Activated CD8-positive, alpha-beta memory T cell treated with anti-CD3 and anti-CD28 coated beads for 36 hours (primary cell): Measurements from ENCODE around the gene NEK1. TPM values are rescaled to one million over a fixed set of nuclear protein-coding genes. Genes with fewer than 3 reads are reported as not detected.

Experiments used
- CTCF ChIA-PET: fragments of 350-600 bp; sonication (Branson Sonifier 250); formaldehyde crosslinking; loops from one replicate; lab custom pipeline; 2021; ENCODE audit warnings: antibody characterized with exemption; lab: Charles Lee
- POLR2A ChIA-PET: fragments of 350-600 bp; sonication (Branson Sonifier 250); formaldehyde crosslinking; loops from one replicate; lab custom pipeline; 2021; ENCODE audit warnings: antibody characterized with exemption; lab: Charles Lee
- total RNA-seq, 2 experiments: library from RNA; stranded (reverse); gene quantifications; one replicate each; pipeline ENCODE4 v1.2.3, GENCODE V29; 2021

NEK1 gene, protein sequence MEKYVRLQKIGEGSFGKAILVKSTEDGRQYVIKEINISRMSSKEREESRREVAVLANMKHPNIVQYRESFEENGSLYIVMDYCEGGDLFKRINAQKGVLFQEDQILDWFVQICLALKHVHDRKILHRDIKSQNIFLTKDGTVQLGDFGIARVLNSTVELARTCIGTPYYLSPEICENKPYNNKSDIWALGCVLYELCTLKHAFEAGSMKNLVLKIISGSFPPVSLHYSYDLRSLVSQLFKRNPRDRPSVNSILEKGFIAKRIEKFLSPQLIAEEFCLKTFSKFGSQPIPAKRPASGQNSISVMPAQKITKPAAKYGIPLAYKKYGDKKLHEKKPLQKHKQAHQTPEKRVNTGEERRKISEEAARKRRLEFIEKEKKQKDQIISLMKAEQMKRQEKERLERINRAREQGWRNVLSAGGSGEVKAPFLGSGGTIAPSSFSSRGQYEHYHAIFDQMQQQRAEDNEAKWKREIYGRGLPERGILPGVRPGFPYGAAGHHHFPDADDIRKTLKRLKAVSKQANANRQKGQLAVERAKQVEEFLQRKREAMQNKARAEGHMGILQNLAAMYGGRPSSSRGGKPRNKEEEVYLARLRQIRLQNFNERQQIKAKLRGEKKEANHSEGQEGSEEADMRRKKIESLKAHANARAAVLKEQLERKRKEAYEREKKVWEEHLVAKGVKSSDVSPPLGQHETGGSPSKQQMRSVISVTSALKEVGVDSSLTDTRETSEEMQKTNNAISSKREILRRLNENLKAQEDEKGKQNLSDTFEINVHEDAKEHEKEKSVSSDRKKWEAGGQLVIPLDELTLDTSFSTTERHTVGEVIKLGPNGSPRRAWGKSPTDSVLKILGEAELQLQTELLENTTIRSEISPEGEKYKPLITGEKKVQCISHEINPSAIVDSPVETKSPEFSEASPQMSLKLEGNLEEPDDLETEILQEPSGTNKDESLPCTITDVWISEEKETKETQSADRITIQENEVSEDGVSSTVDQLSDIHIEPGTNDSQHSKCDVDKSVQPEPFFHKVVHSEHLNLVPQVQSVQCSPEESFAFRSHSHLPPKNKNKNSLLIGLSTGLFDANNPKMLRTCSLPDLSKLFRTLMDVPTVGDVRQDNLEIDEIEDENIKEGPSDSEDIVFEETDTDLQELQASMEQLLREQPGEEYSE (N-terminal part only)
- total RNA-seq = 10 to 100 TPM; 10.9 to 11.4 TPM

DNA sequence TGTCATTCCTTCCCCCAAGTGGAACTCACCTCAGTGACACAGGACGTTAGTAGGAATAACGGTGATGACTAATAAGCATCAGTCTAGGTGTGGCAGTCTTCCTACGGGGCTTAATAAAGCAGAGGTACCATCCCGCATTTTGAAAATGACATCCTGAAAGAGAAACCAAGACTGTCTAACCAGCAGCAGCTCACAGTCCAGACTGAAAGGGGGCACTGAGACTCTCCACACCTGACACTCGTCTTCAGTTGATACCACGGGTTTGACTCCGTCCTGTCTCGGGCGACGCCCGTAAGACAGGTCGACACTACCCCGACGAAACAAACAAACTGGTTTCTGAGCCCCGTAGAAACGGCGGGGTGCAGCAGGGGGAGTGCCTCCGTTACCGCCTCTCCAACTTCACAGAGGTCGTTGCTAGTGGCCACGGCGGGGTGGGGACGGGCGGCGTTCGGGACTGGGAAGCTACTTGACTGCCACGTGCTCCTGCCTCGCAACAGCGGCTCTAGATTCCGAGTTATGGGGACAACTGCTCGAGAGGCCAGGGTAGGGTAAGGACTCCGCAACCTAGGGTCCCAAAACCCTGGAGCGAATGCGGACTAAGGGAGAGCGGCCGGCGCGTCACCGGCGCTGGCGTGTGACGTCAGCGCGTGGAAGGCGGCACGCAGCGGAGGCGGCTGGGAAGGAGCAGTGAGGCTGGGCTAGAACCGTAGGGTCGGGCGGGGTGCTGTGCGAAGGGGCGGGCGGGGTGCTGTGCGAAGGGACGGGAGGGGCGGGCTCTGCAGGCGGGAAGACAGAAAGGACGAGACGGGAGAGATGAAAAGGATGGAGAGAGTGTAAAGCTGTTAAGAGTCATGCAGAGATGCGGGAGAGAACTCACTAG, at the start of gene NEK1:
Gene NEK1, minus strand, starts transcription at position 593 of the 880 bp plus-strand sequence. CDS start 9,953 bp downstream, outside the sequence.
- CTCF ChIA-PET = interaction anchor here (1.0 to 1.5 kb wide), 3 partner anchors 11 to 198 kb away, joined by 3 to 6 read pairs (median 4); partner anchors contain the start of gene HPF1
- POLR2A ChIA-PET = interaction anchor here (0.7 to 2.3 kb wide), 2 partner anchors 9 to 10 kb away, joined by 3 to 8 read pairs; no protein-coding TSS in a partner anchor

DNA sequence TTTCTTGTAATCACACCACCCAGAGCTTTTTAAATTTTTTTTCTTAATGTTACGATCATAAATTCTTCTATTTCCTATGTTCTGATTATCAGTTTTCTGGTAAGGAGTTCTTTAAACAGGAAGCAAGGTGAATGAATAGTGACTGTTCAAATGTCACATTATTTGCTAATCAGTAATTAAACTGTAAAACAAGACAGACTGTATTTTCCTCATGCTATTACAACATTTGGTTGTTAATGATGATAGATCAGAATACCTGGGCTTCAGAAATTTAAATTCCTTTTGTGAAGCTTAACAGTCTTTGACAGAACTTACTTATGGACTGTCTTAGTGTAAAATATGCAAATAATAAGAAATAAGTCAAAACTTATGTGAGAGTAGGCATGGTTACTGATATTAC, 49.4 kb upstream of the NEK1 start:
- CTCF ChIA-PET = no interaction called here
- POLR2A ChIA-PET = no interaction called here

DNA sequence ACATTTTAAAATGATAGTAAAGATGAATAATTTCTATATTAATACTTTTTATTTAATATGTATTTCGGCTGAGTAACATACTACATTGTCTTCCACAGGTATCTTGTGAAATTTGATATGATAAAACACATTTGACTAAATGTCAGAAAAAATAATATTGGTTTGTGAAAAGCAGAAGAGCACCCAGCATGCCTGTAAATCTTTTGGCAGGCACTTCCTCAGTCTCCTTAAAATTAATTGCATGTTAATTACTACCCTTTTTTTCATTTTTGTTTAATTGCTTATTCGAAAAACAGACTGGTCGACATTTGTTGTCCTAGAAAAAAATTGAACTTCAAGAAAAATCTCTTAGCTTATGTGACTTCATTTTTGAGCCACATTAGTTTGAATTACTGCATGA, 48.5 kb upstream of the NEK1 start:
- ChIA-PET POLR2A (interaction anchor here (0.6 kb wide), 1 partner anchor 114 kb away, joined by 3 read pairs; no protein-coding TSS in a partner anchor), CTCF (interaction anchor here (1.0 kb wide), 1 partner anchor 48 kb away, joined by 3 read pairs; no protein-coding TSS in a partner anchor)

DNA sequence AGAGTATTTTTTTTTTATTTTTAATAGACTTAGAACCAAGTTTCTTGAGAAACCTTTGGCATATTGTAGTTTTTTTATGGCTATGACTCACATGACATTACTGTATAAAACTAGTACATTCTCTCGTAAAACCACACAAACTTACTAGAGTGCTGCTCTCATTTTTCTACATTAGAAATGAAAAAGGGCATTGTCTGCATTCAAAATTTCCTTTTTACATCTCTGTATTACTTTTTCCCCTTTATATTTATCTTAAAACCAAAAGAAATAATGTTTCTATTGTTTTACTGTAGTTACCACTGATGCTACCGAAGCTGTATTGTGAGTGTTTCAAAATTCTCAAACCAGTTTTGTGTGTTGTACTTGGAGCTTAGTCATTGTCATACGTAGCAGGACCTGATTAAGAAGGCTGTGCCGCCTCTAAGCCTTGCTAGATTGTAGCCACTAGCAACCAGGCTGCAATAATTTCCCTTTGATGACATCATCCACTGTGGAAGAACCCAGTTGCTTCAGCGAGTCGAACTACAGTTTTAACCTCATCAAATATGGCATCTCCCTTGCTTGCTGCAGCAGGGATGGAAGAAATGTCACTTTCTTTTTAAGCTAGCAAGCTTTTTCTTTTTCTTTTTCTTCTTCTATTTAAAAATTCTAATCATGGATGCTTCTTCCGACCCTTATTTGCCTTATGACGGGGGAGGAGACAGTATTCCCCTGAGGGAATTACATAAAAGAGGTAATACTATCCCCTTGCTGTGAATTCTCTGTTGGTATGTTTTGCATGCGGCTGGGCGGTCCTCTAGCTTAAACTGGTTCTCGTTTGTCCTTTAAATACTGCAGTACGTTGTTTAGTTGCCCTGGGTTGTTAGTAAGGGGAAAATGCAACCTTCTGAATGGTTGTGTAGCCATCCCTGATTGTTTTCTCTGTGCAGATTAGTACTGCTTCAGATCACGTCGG, 47.6 kb upstream of the NEK1 start:
- CTCF ChIA-PET = interaction anchor here (1.0 kb wide), 1 partner anchor 47 kb away, joined by 3 read pairs; no protein-coding TSS in a partner anchor
- POLR2A ChIA-PET = interaction anchor here (1.2 kb wide), 2 partner anchors 39 to 40 kb away, joined by 3 to 4 read pairs; no protein-coding TSS in a partner anchor

DNA sequence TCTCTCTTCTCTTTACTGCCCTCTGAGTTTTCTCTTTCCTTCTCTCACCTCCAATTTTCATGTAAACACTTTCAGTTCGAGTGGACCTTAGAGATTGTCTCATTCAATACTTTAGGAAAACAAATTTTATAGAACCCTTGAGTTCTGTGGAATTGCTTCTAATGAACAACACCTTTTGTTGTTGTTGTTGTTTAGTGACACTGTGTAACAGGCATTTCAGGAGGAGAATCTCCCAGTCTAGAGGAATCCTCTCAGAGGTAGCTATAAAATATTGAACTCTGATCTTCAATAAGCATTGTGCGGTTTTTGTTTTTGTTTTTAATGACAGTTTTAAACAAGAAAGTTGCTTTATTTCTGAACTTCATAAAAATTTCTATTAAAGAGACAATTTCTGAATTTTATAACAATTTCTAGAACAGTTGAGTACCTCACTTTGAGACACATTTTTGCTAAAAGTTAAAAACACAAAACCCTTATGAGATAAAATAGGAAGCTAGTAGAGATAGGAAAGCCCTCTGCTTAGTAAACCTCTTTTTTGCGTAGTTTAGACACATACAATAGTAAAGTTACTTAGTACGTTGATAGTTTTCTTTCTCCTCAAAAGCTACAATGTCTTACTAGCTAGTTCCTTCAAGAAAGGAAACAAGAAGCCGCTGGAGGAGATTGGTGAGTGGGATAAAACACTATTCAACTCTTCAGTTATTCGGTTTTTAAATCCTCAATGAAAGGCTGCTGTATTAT, 46.8 kb upstream of the NEK1 start:
- ChIA-PET POLR2A (interaction anchor here (1.2 kb wide), 2 partner anchors 38 to 39 kb away, joined by 3 to 4 read pairs; no protein-coding TSS in a partner anchor), CTCF (interaction anchor here (0.6 kb wide), 1 partner anchor 8 kb away, joined by 4 read pairs; no protein-coding TSS in a partner anchor)

DNA sequence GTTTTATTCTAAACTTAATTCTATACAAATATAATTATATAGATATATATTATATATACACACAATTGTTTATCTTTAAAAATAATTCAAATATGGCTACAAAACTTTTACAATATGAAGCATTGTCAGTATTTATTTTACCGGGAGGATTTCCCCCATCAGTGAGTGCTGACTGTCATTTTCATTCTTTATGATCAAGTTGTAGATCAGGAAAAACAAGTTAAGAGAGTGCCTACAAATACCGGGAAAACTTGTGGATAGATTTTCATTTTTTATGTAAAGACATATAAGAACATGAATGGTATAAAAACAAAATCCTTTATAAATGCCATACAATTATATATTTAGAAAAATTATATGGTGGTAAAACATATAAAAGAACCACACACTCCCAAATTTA, 45.8 kb upstream of the NEK1 start:
- ChIA-PET CTCF (no interaction called here), POLR2A (no interaction called here)

DNA sequence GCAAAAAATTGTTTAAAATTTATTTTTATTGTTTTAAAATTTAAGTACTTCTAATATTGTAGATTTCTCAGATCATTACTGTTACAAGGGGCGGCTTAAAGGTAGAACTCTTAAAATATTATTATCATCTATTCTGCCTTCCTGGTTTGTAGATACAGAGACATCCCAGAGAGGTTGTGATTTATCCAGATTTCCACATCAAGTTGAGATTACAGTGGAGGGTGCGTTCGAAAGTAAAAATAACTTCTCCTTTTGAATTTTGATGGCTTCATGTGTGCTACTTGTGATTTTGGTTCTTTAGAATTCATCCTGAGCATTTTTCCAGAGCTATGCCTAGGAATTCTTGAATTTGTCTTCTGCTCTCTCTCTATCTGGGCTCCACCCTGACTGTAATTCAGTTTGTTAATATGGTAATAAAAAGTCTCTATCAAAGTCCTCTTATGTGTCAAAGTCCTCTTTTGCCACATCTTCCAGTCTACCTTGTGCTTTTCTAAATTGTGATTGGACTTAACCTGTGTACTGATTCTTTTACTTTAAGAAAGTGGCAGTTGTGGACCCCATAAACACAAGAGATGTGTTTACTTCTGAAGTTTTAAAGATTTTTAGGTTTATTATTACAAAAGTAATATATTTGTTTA, 45.2 kb upstream of the NEK1 start:
- POLR2A ChIA-PET = no interaction called here

DNA sequence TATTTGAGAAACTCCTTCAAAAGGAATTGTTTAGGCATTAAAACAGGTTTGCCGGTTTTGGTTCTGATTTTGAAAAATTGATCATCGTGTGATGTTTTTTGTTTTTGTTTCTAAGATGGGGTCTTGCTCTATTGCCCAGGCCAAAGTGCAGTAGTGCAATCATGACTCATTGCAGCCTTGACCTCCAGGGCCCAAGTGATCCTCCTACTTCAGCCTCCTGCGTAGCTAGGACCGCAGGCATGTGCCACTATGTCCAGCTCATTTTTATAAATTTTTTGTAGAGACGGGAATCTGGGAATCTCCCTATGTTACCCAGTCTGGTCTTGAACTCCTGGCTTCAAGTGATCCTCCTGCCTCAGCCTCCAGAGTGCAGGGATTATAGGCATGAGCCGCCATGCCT, 43.0 kb upstream of the NEK1 start:
- ChIA-PET CTCF (no interaction called here), POLR2A (no interaction called here)

More for the DNA sequence above, 45.2 kb upstream of the NEK1 start:
- CTCF ChIA-PET = no interaction called here

DNA sequence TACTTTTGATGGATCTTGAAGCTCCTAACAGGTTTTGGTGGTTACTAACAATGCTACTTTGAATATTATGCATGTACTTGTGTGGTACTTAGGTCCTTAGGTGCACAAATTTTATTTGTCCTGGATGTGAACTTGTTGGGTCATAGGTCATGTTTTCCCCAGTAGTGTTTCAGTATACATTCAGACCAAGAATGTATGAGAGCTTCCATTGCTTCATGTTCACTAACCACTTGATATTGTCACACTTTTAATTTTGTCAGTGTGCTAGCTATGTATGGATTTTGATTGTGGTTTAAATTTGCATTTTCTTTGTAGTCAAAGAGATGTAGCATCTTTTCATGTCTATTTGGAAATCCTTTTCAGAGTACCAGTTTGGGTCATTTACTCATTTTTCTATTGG, 40.2 kb upstream of the NEK1 start:
- ChIA-PET POLR2A (no interaction called here), CTCF (no interaction called here)

DNA sequence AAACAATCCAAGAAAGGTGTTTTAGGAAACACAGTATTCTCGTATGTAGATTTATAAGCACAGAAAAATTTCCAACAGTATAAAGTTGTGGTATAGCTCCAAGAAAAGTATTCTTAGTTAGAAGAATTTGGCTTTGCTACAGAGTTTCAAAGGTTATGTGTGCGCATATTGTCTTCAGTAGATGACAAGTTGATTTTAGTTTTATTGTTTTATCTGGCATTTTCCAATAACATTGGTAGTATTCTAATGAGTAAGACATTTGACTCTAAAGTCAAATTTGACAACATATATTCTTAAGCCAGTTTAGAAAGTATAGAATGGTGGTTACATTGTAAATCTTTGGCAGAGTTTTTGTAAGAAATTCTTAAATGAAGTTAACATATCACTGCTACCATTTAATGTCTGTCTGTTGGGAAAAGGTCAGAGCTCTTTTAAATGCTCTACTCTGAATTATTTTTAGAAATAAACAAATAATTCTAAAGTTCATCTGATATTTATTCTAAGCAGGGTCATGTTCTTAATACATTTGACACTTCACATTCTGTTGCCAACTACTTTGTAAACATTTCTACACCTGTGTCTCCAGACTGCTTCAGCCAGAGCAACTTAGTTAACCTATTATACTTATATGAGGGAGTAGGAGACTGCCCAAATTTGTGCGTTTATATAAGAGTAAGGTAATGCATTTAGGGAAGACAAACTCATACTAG, 38.0 kb upstream of the NEK1 start:
- ChIA-PET POLR2A (interaction anchor here (0.5 kb wide), 1 partner anchor 376 kb away, joined by 10 read pairs; no protein-coding TSS in a partner anchor), CTCF (no interaction called here)

DNA sequence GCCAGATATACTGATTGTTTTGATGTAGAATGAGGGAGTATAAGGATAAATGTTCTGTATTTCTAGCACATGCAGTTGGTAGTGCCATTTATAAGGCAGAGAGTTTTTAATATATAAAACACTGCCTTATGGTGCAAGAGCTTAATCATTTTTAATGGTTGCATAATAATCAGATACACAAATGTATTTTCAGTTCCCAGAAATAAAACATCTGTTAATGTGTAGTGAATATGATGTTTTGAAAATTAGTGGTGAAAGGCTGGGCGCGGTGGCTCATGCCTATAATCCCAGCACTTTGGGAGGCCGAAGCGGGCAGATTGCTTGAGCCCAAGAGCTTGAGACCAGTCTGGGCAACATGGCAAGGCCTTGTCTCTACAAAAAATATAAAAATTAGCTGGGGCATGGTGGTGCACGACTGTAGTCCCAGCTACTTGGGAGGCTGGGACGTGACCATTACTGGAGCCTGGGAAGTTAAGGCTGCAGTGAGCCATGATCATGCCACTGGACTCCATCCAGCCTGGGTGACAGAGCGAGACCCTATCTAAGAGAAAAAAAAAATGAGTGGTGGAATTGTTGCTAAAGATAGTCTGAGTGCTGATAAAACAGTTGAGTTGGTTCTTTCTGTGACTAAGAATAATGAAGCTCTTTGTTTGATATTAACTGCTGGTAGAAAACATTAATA, 37.3 kb upstream of the NEK1 start:
- CTCF ChIA-PET = no interaction called here
- POLR2A ChIA-PET = interaction anchor here (0.5 kb wide), 1 partner anchor 377 kb away, joined by 10 read pairs; no protein-coding TSS in a partner anchor

DNA sequence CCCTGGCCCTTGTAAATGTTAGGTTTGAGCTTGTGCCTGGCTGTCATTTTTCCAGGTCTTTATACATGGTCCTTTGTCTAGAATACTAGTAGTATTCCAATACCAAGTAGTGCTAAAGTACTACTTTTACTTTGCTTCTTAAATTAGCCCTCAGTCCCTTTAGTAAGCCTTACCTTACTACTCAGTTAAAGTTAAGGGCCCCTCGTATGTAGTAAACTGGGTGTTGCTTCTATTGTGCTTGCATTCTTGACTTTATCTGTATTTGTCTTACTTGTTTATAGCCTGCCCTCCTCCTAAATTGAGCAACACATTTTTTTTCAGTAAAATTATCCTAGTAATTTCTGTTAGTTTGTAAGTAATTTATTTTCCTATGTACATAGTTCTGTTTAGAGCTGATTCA, 33.2 kb upstream of the NEK1 start:
- CTCF ChIA-PET = no interaction called here
- POLR2A ChIA-PET = no interaction called here

DNA sequence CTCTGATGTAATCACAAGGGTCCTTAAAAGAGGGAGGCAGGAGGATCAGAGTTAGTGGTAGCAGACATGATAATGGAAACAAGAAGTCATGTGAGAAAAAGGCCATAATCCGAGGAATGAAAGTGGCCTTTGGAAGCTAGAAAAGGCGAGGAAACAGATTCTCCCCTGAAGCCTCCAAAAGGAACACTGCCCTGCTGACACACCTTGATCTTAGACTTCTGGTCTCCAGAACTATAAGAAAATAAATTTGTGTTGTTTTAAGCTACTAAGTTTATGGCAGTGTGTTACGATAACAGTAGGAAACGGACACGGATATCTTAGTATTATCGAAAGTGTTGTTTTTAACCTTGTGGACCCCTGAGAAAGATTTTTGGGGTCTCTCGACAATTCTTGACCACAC, 32.4 kb upstream of the NEK1 start:
- ChIA-PET POLR2A (no interaction called here), CTCF (no interaction called here)

DNA sequence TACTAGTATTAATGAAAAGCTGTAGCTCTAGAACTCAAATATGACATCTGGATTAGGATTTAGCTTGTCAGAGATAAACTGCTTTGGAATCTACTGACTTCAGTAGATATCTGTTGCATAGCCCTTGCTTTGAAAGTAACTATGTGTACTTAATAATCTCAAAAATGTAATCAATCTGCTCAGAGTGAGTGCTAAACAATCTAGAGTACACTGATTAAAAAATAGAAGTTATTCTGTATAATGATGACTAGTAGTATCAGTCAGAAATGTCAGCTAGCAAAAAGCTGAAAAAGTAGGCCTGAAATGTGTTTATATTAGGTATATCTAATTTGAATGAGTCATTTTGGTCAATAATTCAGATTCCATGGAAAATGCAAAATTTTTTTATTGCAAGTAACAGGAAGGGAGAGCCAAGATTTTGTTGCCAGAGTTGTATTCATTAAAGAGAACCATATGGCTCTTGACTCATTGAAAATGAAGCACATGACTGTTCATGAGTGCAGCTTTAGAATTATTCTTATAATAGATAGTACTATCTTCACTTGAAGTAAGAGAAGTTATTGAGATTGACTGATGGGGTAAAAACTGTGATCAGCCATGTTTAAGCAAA, 28.0 kb upstream of the NEK1 start:
- CTCF ChIA-PET = no interaction called here
- POLR2A ChIA-PET = no interaction called here
